HL-60 (cell line): ENCODE measurements around the gene EDN3.

Source experiments
- DNase-seq, 2 experiments: peaks; one replicate each; pipeline ENCODE4 v3.0.0-alpha.2; 2010 to 2020; ENCODE audit warnings: low read depth in 1 of 2, low spot score in 1 of 2
- H3K27ac ChIP-seq: fragments of 250-450 bp; sonication (Bioruptor Pico); replicated peaks from 2 replicates; pipeline ENCODE4 v1.5.1; 2020; ENCODE audit warnings: mild to moderate bottlenecking, moderate library complexity
- H3K27me3 ChIP-seq: fragments of 250-450 bp; sonication (Bioruptor Pico); 2 replicates; pipeline ENCODE4 v1.5.1; 2021; ENCODE audit warnings: mild to moderate bottlenecking, moderate library complexity; ENCODE audit not compliant: insufficient read depth, poor library complexity, severe bottlenecking
- H3K4me3 ChIP-seq: replicated peaks from 2 replicates; pipeline ENCODE4 v1.5.1; 2011; ENCODE audit warnings: mild to moderate bottlenecking, control low read depth, low read length; ENCODE audit not compliant: insufficient read depth
- CTCF ChIP-seq: IDR thresholded peaks from one replicate; pipeline ENCODE4 v1.5.1; 2011; ENCODE audit warnings: low read length, control low read depth, inconsistent platforms; ENCODE audit not compliant: insufficient read depth
- GABPA ChIP-seq: IDR thresholded peaks from 2 replicates; pipeline ENCODE4 v1.6.1; 2012; ENCODE audit warnings: low read depth
- POLR2AphosphoS5 ChIP-seq: IDR thresholded peaks from 2 replicates; pipeline ENCODE4 v1.6.1; 2012; ENCODE audit warnings: low read depth
- REST ChIP-seq: IDR thresholded peaks from 2 replicates; pipeline ENCODE4 v1.6.1; 2012; ENCODE audit warnings: low read depth; ENCODE audit not compliant: insufficient replicate concordance
- SPI1 ChIP-seq: IDR thresholded peaks from 2 replicates; pipeline ENCODE4 v1.6.1; 2012; ENCODE audit warnings: low read depth, mild to moderate bottlenecking, borderline replicate concordance

The EDN3 gene

GRCh38 chr20:59363101-59363500 is 62.7 kb downstream of the EDN3 start:
- no peaks in the 10 kb centered on the region for H3K27me3 ChIP-seq
- no peak for DNase-seq
- TF ChIP-seq POLR2AphosphoS5 (no peak), REST (no peak), SPI1 (no peak), CTCF (no peak), GABPA (no peak)
- no peak overlapping the region for H3K27ac ChIP-seq
- H3K4me3 ChIP-seq = no peak overlapping the region

- TF ChIP-seq GABPA = no peak
- TF ChIP-seq POLR2AphosphoS5 = no peak
- no peak for TF ChIP-seq CTCF
- TF ChIP-seq SPI1 = no peak
- no peaks in the 10 kb centered on the region for H3K27me3 ChIP-seq
- H3K4me3 ChIP-seq = no peak overlapping the region
- no peak for DNase-seq
- H3K27ac ChIP-seq = no peak overlapping the region
These were observed 64.2 kb downstream of the EDN3 start for GRCh38 chr20:59364611-59365010.

GRCh38 chr20:59365611-59366285 is 65.3 kb downstream of the EDN3 start:
- Histone ChIP-seq H3K4me3 (no peak overlapping the region), H3K27me3 (no peaks in the 10 kb centered on the region), H3K27ac (no peak overlapping the region)
- TF ChIP-seq POLR2AphosphoS5 (no peak), GABPA (no peak), REST (no peak), CTCF (no peak), SPI1 (no peak)
- DNase-seq = no peak

GRCh38 chr20:59371431-59371830 is 71.0 kb downstream of the EDN3 start:
- H3K27ac ChIP-seq = no peak overlapping the region
- no peak overlapping the region for H3K4me3 ChIP-seq
- TF ChIP-seq REST (no peak), SPI1 (no peak), GABPA (no peak), CTCF (no peak), POLR2AphosphoS5 (no peak)
- DNase-seq = no peak
- H3K27me3 ChIP-seq = no peaks in the 10 kb centered on the region
